ENCODE results near the gene GPA33. TPM values are rescaled to one million over a fixed set of nuclear protein-coding genes. Genes with fewer than 3 reads are reported as not detected.

GPA33 gene
- total and polyA plus RNA-seq, 12 donors: 0.03 to 0.79 (median 0.21) TPM; not detected in 6

GRCh38 chr1:167067904-167068303 lies 22.3 kb downstream of the GPA33 start:
- no peak for DNase-seq
- no peaks in the 10 kb centered on the region for H3K36me3 ChIP-seq (replicated peaks in 1 of 2)
- H3K4me1 ChIP-seq (replicated peaks in 1 of 2): peaks cover 3 to 7% of the 10 kb centered on the region in 2 donors
- H3K27me3 ChIP-seq: peaks cover 3% of the 10 kb centered on the region
- no peaks in the 10 kb centered on the region for H3K9me3 ChIP-seq (replicated peaks in 1 of 3)
- H3K4me3 ChIP-seq: no peak overlapping the region
- H3K27ac ChIP-seq: no peak overlapping the region
- intact Hi-C loops (cut with DNase I): loop anchor here (2.0 to 10.0 kb wide), 3 partner anchors 147 to 464 kb away; no protein-coding TSS in a partner anchor
- 65 to 80% (median 68%) methylated on average over 3 of the region's 3 CpGs for WGBS, 4 donors
- TF ChIP-seq POLR2A (IDR thresholded peaks at IDR 0.05): no peak

DNA sequence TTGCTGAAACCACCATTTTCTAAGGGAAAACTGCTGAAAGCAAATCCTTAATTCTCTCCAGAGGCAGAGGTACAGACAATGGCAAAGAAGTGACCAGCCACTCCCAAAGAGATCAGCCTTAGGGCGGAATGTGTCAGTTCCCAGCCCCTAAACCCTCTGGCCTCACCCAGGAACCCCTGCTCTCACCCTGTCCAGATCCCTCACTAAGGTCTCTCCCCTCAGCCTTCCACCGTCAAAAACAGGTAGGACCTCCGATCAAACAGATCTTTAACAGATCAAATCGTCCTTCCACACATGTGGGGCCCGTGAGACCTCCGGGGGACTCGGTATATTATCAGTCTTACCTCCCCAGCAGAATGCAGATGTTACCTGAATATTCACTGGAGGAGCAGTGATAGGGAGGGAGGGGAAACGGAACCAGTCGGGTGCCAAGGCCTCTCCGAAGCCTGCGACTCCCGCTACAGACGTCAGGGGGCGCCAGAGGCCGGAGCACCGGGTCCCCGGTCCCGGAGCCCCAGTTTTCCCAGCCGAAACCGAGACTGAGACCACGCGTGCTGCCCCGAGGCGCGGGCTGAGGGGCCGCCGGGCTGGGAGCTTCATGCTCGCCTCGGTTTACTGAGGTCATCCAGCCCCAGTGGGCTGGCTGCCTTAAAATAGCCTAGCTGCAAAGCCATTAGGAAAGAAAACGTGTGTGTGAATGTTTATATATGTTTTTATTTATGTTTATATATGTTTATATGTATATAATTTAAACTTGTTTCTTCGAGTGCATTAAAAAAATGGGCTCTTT lies 23.6 kb downstream of the GPA33 start:
- intact Hi-C loops (cut with DNase I): loop anchor here (2.0 to 10.0 kb wide), 3 partner anchors 148 to 466 kb away; no protein-coding TSS in a partner anchor
- peaks cover 3 to 7% of the 10 kb centered on the region in 2 donors for H3K4me1 ChIP-seq (replicated peaks in 1 of 2)
- H3K9me3 ChIP-seq (replicated peaks in 1 of 3): no peaks in the 10 kb centered on the region
- H3K4me3 ChIP-seq: peak overlapping the region in 1 of 4 donors; percentile 17
- no peaks in the 10 kb centered on the region for H3K36me3 ChIP-seq (replicated peaks in 1 of 2)
- TF ChIP-seq, protein P1, sequence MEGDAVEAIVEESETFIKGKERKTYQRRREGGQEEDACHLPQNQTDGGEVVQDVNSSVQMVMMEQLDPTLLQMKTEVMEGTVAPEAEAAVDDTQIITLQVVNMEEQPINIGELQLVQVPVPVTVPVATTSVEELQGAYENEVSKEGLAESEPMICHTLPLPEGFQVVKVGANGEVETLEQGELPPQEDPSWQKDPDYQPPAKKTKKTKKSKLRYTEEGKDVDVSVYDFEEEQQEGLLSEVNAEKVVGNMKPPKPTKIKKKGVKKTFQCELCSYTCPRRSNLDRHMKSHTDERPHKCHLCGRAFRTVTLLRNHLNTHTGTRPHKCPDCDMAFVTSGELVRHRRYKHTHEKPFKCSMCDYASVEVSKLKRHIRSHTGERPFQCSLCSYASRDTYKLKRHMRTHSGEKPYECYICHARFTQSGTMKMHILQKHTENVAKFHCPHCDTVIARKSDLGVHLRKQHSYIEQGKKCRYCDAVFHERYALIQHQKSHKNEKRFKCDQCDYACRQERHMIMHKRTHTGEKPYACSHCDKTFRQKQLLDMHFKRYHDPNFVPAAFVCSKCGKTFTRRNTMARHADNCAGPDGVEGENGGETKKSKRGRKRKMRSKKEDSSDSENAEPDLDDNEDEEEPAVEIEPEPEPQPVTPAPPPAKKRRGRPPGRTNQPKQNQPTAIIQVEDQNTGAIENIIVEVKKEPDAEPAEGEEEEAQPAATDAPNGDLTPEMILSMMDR (IDR thresholded peaks at IDR 0.05): peak; percentile 87 to 96 (median 90)
- no peak for TF ChIP-seq POLR2A (IDR thresholded peaks at IDR 0.05)
- DNase-seq: peak; percentile 52 to 88 (median 80)
- WGBS, 4 donors: 3 to 9% (median 5%) methylated on average over 14 to 31 of the region's 31 CpGs
- peaks cover 3% of the 10 kb centered on the region for H3K27me3 ChIP-seq
- H3K27ac ChIP-seq: no peak overlapping the region

- H3K36me3 ChIP-seq (replicated peaks in 1 of 2): no peaks in the 10 kb centered on the region
- peaks cover 3% of the 10 kb centered on the region for H3K27me3 ChIP-seq
- H3K4me1 ChIP-seq (replicated peaks in 1 of 2): peaks cover 3 to 7% of the 10 kb centered on the region in 2 donors
- H3K9me3 ChIP-seq (replicated peaks in 1 of 3): no peaks in the 10 kb centered on the region
- WGBS, 4 donors: 81 to 100% (median 83%) methylated on average over 4 to 8 of the region's 8 CpGs
- intact Hi-C loops (cut with DNase I): loop anchor here (5.0 to 10.0 kb wide), 2 partner anchors 149 to 467 kb away; no protein-coding TSS in a partner anchor
- H3K4me3 ChIP-seq: no peak overlapping the region
- DNase-seq: no peak
- H3K27ac ChIP-seq: no peak overlapping the region
- no peak for TF ChIP-seq POLR2A (IDR thresholded peaks at IDR 0.05)
- TF ChIP-seq, protein P1 (IDR thresholded peaks at IDR 0.05): no peak
Measured at GRCh38 chr1:167065471-167065870, 24.7 kb downstream of the GPA33 start.

DNA sequence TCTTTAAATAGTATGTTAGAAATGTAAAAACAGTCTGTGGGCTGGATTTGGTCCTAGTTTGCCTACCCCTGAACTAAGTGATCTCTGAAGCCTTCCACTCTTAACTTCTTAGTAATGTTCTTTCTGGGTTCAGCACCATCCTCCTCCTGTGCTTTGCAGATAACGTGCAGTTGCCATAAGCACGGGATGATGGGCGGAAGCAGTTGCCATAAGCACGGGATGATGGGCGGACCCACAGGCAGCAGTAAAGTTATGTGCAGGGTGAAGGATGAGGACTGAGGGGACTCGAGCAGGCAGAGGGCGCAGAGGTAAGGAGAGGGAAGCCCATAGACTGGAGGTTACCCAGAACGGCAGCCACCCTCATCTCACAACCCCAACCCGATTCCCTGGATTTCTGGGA lies 25.6 kb downstream of the GPA33 start:
- intact Hi-C loops (cut with DNase I): loop anchor here (5.0 to 10.0 kb wide), 4 partner anchors 150 to 468 kb away; no protein-coding TSS in a partner anchor
- WGBS, 4 donors: 71 to 75% (median 74%) methylated on average over 9 of the region's 9 CpGs
- H3K27ac ChIP-seq: no peak overlapping the region
- TF ChIP-seq, protein P1 (IDR thresholded peaks at IDR 0.05): no peak
- no peak for TF ChIP-seq POLR2A (IDR thresholded peaks at IDR 0.05)
- H3K9me3 ChIP-seq (replicated peaks in 1 of 3): no peaks in the 10 kb centered on the region
- no peak for DNase-seq
- H3K36me3 ChIP-seq (replicated peaks in 1 of 2): no peaks in the 10 kb centered on the region
- peaks cover 3 to 7% of the 10 kb centered on the region in 2 donors for H3K4me1 ChIP-seq (replicated peaks in 1 of 2)
- peaks cover 10% of the 10 kb centered on the region for H3K27me3 ChIP-seq
- no peak overlapping the region for H3K4me3 ChIP-seq
